ENCODE data around the gene GAB1.
A peak's percentile ranks its signal among the peaks of the same experiment; 100 is the strongest.

Gene GAB1

GRCh38 chr4:143326735-143327134 is 9.9 kb upstream of the GAB1 start:
- no peaks in the 10 kb centered on the region for H3K36me3 ChIP-seq (ENCODE audit: insufficient read depth, low read length)
- H3K79me2 ChIP-seq (ENCODE audit: insufficient read depth, low read length) = no peaks in the 10 kb centered on the region
- H3K27me3 ChIP-seq (ENCODE audit: insufficient read depth, low read length) = no peaks in the 10 kb centered on the region
- no peak for TF ChIP-seq EZH2 (IDR thresholded peaks at IDR 0.05; ENCODE audit: borderline replicate concordance, low read length)
- no peak for TF ChIP-seq CTCF (IDR thresholded peaks at IDR 0.05; ENCODE audit: low read length)
- no peak overlapping the region for H3K4me3 ChIP-seq (ENCODE audit: low read depth, low read length, poor library complexity, severe bottlenecking)
- no peaks in the 10 kb centered on the region for H3K9me2 ChIP-seq (ENCODE audit: low read depth, low read length)
- no peaks in the 10 kb centered on the region for H3K4me1 ChIP-seq (ENCODE audit: insufficient read depth, low read length, severe bottlenecking)
- H2AFZ ChIP-seq (ENCODE audit: low read length) = no peak overlapping the region
- no peak overlapping the region for H3K27ac ChIP-seq (ENCODE audit: low read depth, low read length, poor library complexity, severe bottlenecking)
- H3K9ac ChIP-seq (ENCODE audit: low read length) = no peak overlapping the region
- H3K4me2 ChIP-seq (ENCODE audit: low read length) = no peak overlapping the region
- no peaks in the 10 kb centered on the region for H3F3A ChIP-seq (ENCODE audit: insufficient read depth, low read length)
- H4K20me1 ChIP-seq (ENCODE audit: insufficient read depth, low read length) = no peaks in the 10 kb centered on the region
- no peaks in the 10 kb centered on the region for H3K9me3 ChIP-seq (ENCODE audit: low read length)

GRCh38 chr4:143329985-143330384 is 6.7 kb upstream of the GAB1 start:
- Histone ChIP-seq H3K9me2 (ENCODE audit: low read depth, low read length) (no peaks in the 10 kb centered on the region), H3K27ac (ENCODE audit: low read depth, low read length, poor library complexity, severe bottlenecking) (no peak overlapping the region), H4K20me1 (ENCODE audit: insufficient read depth, low read length) (no peaks in the 10 kb centered on the region), H2AFZ (ENCODE audit: low read length) (no peak overlapping the region), H3K9ac (ENCODE audit: low read length) (no peak overlapping the region), H3K4me3 (ENCODE audit: low read depth, low read length, poor library complexity, severe bottlenecking) (no peak overlapping the region), H3K79me2 (ENCODE audit: insufficient read depth, low read length) (no peaks in the 10 kb centered on the region), H3K27me3 (ENCODE audit: insufficient read depth, low read length) (no peaks in the 10 kb centered on the region), H3K4me2 (ENCODE audit: low read length) (no peak overlapping the region), H3K9me3 (ENCODE audit: low read length) (no peaks in the 10 kb centered on the region), H3K4me1 (ENCODE audit: insufficient read depth, low read length, severe bottlenecking) (no peaks in the 10 kb centered on the region), H3F3A (ENCODE audit: insufficient read depth, low read length) (no peaks in the 10 kb centered on the region), H3K36me3 (ENCODE audit: insufficient read depth, low read length) (no peaks in the 10 kb centered on the region)
- TF ChIP-seq CTCF (IDR thresholded peaks at IDR 0.05; ENCODE audit: low read length) (no peak), EZH2 (IDR thresholded peaks at IDR 0.05; ENCODE audit: borderline replicate concordance, low read length) (no peak)

- Histone ChIP-seq H3F3A (ENCODE audit: insufficient read depth, low read length) (no peaks in the 10 kb centered on the region), H3K9me2 (ENCODE audit: low read depth, low read length) (no peaks in the 10 kb centered on the region), H4K20me1 (ENCODE audit: insufficient read depth, low read length) (no peaks in the 10 kb centered on the region), H3K4me3 (ENCODE audit: low read depth, low read length, poor library complexity, severe bottlenecking) (peak overlapping the region; percentile 59), H2AFZ (ENCODE audit: low read length) (no peak overlapping the region), H3K79me2 (ENCODE audit: insufficient read depth, low read length) (no peaks in the 10 kb centered on the region), H3K36me3 (ENCODE audit: insufficient read depth, low read length) (no peaks in the 10 kb centered on the region), H3K27me3 (ENCODE audit: insufficient read depth, low read length) (no peaks in the 10 kb centered on the region), H3K27ac (ENCODE audit: low read depth, low read length, poor library complexity, severe bottlenecking) (no peak overlapping the region), H3K4me2 (ENCODE audit: low read length) (peak overlapping the region; percentile 70), H3K4me1 (ENCODE audit: insufficient read depth, low read length, severe bottlenecking) (no peaks in the 10 kb centered on the region), H3K9ac (ENCODE audit: low read length) (peak overlapping the region; percentile 8; the same call in 1 of the 2 replicates), H3K9me3 (ENCODE audit: low read length) (no peaks in the 10 kb centered on the region)
- TF ChIP-seq EZH2 (IDR thresholded peaks at IDR 0.05; ENCODE audit: borderline replicate concordance, low read length) (no peak), CTCF (IDR thresholded peaks at IDR 0.05; ENCODE audit: low read length) (no peak)
These were observed 496 bp upstream of the GAB1 start for GRCh38 chr4:143335979-143336780.
